ENCODE results near the gene ZDHHC21.

Gene ZDHHC21

GRCh38 chr9:14597171-14597799 is 95.9 kb downstream of the ZDHHC21 start:
- DNase-seq: no peak

- DNase-seq: no peak
Observed at GRCh38 chr9:14593406-14593805, 99.8 kb downstream of the ZDHHC21 start.

GRCh38 chr9:14591411-14591810 is 101.8 kb downstream of the ZDHHC21 start:
- DNase-seq: no peak

DNA sequence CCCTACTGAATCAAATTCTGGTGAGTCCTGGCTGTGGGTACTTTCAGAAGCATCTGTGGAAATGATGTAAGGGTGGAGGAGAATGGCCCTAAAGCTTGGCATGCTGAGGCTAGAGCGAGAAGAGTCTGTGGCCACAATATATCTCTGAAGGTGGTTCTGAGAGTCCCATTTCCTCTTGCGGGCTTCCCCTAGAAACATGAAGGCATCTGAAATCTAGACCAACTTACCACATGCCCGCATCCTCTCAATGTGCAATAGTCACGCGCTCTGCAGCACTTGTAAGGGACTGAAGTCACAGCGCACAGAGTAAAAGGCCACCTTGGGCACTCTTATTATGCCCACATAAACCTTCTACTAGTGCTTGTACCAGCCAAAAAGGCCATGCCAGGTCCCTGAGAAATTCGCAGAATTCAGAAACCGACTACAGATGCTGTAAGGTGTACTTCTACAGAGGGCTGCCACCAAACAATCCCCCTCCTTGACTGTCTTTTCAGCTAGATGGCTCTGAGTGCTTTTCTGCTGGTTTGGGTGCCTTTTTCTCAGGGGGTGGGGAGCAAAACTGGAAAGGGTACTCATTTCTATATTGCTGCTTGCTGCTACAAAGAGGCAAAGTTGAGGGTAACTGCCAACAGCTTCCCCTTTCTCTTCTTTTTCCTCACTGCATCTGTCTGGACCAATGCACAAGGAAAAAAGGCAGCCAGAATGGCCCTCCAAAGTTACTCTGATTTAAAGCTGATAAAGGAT is 107.3 kb downstream of the ZDHHC21 start:
- no peak for DNase-seq

DNA sequence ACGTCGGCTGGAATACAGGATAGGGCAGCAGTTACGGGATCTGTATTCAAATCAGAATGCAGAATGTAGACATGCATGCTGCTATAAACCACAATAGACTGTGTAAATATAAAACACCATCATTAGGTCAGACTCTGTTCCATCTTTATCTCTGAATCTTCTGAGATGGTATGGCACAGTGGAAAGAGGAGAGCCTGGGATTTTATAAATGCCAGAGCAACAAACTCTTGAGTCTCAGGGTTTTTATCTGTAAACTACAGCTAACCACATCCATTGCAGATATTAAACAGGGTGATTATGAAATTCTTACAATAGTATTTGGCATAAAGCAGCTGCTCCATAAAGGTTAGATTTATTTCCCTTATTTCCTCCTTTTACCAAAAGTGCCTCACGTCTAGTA is 108.7 kb downstream of the ZDHHC21 start:
- DNase-seq: no peak

DNA sequence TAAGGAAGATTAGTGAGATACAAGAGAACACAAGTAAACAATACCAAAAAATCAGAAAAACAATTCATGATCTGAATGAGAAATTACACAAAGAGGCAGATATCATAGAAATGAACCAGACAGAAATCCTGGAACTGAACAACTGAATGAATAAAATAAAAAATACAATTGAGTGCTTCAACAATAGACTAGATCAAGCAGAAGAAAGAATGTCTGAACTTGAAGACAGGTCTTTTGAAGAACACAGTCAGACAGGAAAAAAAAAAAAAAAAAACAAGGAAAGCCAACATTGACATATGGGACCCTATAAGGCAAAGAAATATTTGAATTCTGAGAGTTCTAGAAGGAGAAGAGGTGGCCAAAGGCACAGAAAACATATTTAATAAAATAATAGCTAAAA is 115.2 kb downstream of the ZDHHC21 start:
- DNase-seq: no peak

GRCh38 chr9:14574173-14574572 is 119.1 kb downstream of the ZDHHC21 start:
- DNase-seq: no peak

DNA sequence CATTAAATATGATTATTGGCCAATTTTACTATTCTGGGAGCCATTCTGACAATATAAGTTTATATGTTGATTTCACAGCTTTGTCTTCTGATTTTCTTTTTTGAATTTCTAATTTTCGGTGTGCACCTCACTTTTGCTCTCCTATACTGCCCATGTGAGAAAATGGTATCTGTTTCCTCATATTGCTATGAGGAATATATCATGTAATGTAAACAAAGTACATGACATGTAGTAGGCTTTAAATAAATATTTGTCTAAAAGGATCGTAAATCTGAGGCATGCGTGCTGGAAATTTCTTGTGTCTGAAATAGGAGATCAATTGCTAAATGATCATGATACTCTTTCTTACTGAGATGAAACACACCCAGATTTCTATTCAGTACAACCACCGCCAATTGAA is 119.9 kb downstream of the ZDHHC21 start:
- DNase-seq: no peak

- DNase-seq: no peak
Observed at GRCh38 chr9:14565352-14566016, 127.7 kb downstream of the ZDHHC21 start.

GRCh38 chr9:14563902-14564624 is 129.2 kb downstream of the ZDHHC21 start:
- DNase-seq: no peak

- DNase-seq: no peak
Observed at GRCh38 chr9:14561929-14562405, 131.3 kb downstream of the ZDHHC21 start.

Data from Kasumi-1 (cell line).